Measurements from ENCODE around the gene OPA1.

The OPA1 gene

DNA sequence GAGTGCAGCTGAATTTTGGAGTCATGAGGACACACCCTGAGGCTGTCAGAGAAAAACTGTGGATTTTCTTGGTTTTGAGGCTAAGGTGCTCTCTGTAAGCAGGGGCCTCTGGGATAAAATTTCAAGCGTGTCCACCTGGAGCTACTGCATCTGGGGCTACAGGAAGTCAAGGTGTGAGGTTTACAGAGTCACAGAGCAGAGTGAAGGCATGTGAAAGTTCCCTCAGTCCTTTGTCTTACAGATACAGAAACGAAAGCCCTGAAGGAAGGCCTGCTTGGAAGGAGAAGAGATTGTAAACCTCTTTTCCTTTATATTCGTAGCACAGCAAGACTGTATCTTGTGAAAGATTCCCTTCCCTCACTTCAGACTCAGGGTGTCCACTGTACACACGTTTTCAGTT lies 138.6 kb downstream of the OPA1 start:
- no peaks in the 10 kb centered on the region for H3K9me3 Mint-ChIP-seq
- no peaks in the 10 kb centered on the region for H3K36me3 Mint-ChIP-seq (ENCODE audit: low read depth)
- H3K27ac Mint-ChIP-seq = no peak overlapping the region
- H3K4me3 Mint-ChIP-seq = no peak overlapping the region
- TF ChIP-seq, protein P1, sequence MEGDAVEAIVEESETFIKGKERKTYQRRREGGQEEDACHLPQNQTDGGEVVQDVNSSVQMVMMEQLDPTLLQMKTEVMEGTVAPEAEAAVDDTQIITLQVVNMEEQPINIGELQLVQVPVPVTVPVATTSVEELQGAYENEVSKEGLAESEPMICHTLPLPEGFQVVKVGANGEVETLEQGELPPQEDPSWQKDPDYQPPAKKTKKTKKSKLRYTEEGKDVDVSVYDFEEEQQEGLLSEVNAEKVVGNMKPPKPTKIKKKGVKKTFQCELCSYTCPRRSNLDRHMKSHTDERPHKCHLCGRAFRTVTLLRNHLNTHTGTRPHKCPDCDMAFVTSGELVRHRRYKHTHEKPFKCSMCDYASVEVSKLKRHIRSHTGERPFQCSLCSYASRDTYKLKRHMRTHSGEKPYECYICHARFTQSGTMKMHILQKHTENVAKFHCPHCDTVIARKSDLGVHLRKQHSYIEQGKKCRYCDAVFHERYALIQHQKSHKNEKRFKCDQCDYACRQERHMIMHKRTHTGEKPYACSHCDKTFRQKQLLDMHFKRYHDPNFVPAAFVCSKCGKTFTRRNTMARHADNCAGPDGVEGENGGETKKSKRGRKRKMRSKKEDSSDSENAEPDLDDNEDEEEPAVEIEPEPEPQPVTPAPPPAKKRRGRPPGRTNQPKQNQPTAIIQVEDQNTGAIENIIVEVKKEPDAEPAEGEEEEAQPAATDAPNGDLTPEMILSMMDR (IDR thresholded peaks at IDR 0.05) = no peak
- H3K27me3 Mint-ChIP-seq (ENCODE audit: low read depth, poor library complexity) = peaks cover 41% of the 10 kb centered on the region
- peaks cover 50% of the 10 kb centered on the region for H3K4me1 Mint-ChIP-seq
- DNase-seq = no peak

DNA sequence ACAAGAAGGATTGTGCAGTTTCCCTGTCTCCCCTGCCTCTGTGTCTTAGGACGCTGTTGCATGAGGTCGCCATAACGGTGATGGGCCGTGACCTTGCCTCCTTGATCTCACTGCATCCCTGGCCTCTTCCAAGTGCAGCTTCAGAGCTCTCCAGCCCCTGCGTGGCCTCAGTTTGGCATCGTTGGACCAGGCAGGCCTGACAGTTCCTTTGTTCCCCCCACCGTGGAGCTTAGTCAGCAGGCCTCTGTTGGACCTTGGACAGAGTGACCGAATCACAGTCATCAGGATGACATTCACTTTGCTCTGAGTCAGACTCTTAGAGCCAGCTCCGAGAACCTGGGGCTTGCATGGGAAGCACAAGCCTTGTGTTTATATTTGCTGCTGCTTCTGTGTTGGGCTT lies 139.4 kb downstream of the OPA1 start:
- Mint-ChIP-seq H3K36me3 (ENCODE audit: low read depth) (no peaks in the 10 kb centered on the region), H3K4me3 (no peak overlapping the region), H3K27me3 (ENCODE audit: low read depth, poor library complexity) (peaks cover 44% of the 10 kb centered on the region), H3K9me3 (no peaks in the 10 kb centered on the region), H3K27ac (no peak overlapping the region), H3K4me1 (peaks cover 57% of the 10 kb centered on the region)
- TF ChIP-seq, protein P1 (IDR thresholded peaks at IDR 0.05) = no peak
- no peak for DNase-seq

DNA sequence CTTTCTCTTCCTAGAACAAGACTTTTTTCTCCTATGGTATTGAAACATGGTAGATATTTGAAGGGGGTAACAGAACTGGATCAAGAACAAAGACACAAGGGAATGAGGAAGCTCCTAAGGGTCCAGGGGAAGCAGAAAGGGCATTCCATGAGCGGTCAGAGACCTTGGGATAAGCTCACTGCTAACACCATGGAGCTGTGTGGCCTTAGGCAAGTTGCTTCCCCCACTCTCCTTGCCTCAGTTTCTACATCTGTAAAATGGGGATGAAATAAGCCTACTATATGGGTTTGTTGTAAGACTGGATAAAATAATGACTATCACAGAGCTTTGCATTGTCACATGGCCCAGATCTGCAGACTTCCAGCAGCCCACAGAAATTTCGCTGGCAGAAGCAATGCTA lies 139.8 kb downstream of the OPA1 start:
- Mint-ChIP-seq H3K4me3 (no peak overlapping the region), H3K27me3 (ENCODE audit: low read depth, poor library complexity) (peaks cover 44% of the 10 kb centered on the region), H3K4me1 (peaks cover 62% of the 10 kb centered on the region), H3K27ac (no peak overlapping the region), H3K36me3 (ENCODE audit: low read depth) (no peaks in the 10 kb centered on the region), H3K9me3 (no peaks in the 10 kb centered on the region)
- TF ChIP-seq, protein P1 (IDR thresholded peaks at IDR 0.05) = no peak
- DNase-seq = no peak

DNA sequence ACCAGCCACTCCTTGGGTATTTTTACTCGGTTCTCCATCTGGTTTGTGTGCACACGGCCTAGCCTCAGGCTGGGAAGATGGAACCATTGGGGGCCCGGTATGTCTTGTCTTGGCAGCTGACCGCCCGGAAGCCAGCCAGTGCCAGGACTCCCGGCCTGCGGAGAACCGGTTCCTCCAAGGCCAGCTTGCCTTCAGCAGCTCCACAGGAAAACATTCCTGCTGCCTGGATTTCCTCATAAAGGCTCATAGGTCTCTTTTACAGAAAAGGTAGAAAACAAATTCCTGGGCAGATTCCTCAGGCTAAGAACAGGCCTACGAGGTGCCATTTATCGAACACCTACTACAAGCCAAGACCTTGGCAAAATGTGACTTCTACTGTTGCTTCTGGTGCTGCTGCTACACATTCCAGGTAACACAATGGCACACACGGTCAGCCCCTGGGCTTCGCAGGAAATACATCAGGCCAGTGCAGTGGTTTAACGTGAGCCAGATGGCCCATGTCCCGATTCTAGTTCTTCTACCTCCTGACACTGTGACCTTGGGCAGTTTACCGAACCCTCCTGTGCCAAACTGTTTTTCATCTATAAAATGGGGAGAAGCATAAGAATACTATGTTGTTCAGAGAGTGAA lies 141.8 kb downstream of the OPA1 start:
- H3K4me3 Mint-ChIP-seq = no peak overlapping the region
- H3K4me1 Mint-ChIP-seq = peaks cover 60% of the 10 kb centered on the region
- peaks cover 45% of the 10 kb centered on the region for H3K27me3 Mint-ChIP-seq (ENCODE audit: low read depth, poor library complexity)
- TF ChIP-seq, protein P1 (IDR thresholded peaks at IDR 0.05) = no peak
- no peaks in the 10 kb centered on the region for H3K36me3 Mint-ChIP-seq (ENCODE audit: low read depth)
- H3K9me3 Mint-ChIP-seq = no peaks in the 10 kb centered on the region
- DNase-seq = no peak
- H3K27ac Mint-ChIP-seq = no peak overlapping the region

DNA sequence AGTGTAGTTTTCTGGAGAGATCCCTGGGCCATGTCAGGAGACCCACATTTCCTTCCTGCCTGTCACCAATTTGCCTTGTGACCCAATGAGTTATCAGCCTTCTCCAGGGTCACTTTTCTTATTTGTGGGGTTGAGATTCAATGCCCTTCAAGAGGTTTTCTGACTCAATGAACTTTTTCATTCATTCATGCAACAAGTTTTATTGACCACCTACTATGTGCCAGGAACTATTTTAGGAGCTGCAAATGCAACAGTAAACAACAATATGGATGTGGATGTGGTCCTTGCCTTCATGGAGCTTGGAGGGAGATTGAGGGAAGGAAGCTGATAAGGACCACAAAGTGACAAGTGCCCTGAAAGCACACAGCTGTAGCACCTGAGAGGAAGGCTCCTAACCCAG lies 142.8 kb downstream of the OPA1 start:
- Mint-ChIP-seq H3K27ac (no peak overlapping the region), H3K4me3 (no peak overlapping the region), H3K9me3 (no peaks in the 10 kb centered on the region), H3K27me3 (ENCODE audit: low read depth, poor library complexity) (peaks cover 50% of the 10 kb centered on the region), H3K4me1 (peaks cover 52% of the 10 kb centered on the region), H3K36me3 (ENCODE audit: low read depth) (no peaks in the 10 kb centered on the region)
- DNase-seq = no peak
- TF ChIP-seq, protein P1 (IDR thresholded peaks at IDR 0.05) = no peak

DNA sequence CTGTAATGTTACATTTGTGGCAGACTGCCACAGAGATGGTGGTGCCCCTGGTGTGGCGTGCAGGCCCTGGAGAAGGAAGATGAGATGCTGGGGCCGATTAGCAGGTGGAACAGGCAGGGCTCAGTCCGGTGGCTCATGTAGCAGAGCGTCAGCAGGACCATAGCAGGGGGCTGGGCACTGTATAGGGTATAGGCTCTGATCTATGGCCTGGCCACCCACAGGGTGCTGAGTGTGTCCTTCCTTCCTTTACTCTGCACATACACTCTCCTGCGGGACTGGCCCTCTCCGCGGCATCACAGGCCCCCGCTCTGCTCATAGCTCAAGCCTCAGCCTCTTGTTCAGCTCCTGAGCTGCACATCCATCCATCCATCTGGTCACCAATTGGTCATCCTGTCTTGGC lies 143.6 kb downstream of the OPA1 start:
- Mint-ChIP-seq H3K9me3 (no peaks in the 10 kb centered on the region), H3K4me1 (peaks cover 45% of the 10 kb centered on the region), H3K27me3 (ENCODE audit: low read depth, poor library complexity) (peaks cover 42% of the 10 kb centered on the region), H3K27ac (no peak overlapping the region), H3K4me3 (peak overlapping the region; percentile 1), H3K36me3 (ENCODE audit: low read depth) (no peaks in the 10 kb centered on the region)
- DNase-seq = no peak
- TF ChIP-seq, protein P1 (IDR thresholded peaks at IDR 0.05) = no peak
